Bone marrow (tissue), 2 donors: ENCODE data around the gene EP300.
"Not testable (repeated sequence)": the region's sequence is repeated elsewhere in the genome, so short reads cannot be mapped to it uniquely, and the experiment has no call there.

Source experiments
- DNase-seq, 2 donors: peaks; one replicate each; lab custom pipeline; 2025; lab: John Stamatoyannopoulos, UW

The EP300 gene

GRCh38 chr22:41092023-41092817 is at the start of gene EP300:
TSS of gene EP300 (plus strand) at chr22:41092592. CDS start at chr22:41093005, 413 bp downstream.
- peak; percentile 70 to 76 for DNase-seq

DNA sequence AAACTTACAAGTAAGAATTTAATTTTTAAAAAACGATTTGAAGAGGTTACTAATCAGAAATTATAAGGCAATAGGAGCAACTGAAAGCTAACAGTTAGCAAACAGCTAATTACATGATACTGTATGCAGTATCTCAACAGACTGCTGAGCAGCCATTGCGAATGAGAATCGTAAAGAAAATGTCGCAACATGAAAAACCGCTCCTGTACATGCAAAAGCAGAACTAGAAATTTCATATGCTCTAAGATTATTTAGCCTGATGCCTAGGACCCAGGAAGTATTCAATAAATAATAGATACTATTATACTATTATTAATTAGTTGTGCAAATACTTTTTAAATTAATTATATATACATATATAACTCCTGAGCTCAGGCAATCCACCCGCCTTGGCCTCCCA is 48.7 kb upstream of the EP300 start:
- no peak for DNase-seq

DNA sequence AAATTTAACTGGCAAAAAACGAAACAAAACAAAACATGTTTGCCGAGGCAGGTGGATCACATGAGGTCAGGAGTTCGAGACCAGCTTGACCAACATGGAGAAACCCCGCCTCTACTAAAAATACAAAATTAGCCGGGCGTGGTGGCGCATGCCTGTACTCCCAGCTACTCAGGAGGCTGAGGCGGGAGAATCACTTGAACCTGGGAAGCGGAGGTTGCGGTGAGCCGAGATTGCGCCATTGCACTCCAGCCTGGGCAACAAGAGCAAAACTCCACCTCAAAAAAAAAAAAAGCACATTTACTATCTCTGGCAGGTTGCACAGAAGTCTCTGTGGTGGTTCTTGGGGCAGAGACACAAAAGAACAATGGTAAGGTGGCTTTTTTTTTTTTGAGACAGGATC is 46.8 kb upstream of the EP300 start:
- DNase-seq = not testable (repeated sequence)

DNA sequence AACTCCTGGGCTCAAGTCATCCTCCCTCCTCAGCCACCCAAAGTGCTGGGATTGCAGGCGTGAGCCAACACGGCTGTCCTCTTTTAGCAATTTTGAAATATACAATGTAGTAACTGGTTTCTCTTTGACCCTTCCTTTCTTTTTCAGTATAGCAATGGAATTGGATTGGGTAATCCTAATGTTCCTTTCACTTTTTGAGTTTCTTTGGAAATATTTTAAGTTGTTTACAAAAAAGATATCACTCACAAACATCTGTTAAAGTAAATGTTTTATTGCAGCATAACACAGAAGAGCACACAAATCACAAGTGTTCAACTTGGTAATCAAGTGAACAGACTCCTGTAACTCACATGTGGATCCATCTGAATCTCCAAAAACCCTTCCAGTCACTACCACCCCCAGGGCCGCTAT is 44.6 kb upstream of the EP300 start:
- no peak for DNase-seq

DNA sequence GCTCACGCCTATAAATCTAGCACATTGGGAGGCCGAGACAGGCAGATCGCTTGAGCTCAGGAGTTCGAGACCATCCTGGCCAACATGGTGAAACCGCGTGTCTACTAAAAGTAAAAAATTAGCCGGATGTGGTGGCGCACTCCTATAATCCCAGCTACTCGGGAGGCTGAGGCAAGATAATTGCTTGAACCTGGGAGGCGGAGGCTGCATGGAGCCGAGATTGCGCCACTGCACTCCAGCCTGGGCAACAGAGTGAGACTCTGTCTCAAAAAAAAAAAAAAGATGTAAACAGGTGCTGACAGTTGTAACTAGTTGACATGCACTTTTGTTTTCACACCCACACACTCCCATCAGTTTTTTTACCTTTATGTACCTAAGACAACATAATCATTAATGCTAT is 44.0 kb upstream of the EP300 start:
- not testable (repeated sequence) for DNase-seq

GRCh38 chr22:41048791-41049717 is 43.3 kb upstream of the EP300 start:
- DNase-seq = no peak

DNA sequence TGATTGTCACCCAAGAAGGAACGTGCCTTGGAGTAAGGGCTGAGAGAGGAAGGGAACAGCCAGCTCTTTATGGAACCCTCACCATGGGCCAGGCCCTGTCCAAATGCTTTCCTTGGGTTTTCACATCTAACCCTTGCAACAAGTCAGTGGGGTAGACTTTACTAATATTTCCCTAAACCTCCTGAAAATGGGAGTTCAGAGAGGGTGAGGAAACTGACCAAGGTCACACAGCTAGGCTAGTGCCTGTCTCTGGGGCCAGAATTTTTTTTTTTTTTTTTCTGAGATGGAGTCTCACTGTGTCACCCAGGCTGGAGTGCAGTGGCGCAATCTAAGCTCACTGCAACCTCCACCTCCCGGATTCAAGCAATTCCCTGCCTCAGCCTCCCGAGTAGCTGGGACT is 42.6 kb upstream of the EP300 start:
- not testable (repeated sequence) for DNase-seq

DNA sequence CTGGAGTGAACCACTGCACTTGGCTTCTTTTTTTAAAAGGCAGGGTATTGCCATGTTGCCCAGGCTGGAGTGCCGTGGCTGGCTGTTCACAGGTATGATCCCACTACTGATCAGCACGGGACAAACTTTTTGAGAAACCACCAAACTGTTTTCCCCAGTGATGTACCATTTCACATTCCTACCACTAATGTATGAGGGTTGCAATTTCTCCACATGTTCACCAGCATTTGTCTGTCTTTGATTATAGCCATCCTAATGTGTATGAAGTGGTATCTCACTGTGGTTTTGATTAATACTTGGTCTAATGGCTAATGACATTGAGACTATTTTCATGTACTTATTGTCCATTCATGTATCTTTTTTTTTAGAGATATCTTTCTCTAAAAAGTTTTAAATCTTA is 41.5 kb upstream of the EP300 start:
- DNase-seq = no peak

DNA sequence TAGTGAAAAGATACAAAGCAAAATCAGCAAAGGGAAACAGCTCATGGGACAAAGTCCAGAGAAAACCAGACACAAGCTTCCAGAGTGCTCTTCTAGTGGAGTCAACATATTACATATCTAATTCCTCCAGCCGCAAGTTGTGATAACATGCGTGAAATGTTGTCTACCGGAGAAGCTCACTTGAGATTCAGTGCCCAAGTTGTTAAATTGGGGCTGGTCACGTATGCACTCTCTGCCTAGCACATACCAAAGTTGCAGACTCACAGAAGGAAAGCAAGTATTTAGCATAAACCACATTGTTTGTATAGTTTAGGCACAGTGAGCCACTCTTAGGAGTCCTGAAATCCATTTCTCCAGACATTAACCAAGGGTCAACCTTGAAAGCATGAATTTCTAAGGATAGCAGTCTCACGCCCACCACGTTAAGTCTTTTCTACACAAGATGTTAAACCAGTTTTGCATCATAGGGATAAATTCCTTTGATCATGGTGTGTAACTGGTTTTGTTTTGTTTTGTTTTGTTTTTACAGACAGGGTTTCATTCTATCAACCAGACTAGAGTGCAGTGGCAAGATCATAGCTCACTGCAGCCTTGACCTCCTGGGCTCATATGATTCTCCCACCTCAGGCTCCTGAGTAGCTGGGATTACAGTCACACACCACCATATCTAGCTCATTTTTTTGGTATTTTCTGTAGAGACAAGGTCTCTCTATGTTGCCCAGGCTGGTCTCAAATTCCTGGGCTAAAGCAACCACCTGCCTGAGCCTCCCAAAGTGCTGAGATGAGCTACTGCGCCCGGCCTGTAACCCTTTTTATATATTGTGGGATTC is 39.5 kb upstream of the EP300 start:
- DNase-seq = no peak

GRCh38 chr22:41057076-41057475 is 35.3 kb upstream of the EP300 start:
- no peak for DNase-seq

- no peak for DNase-seq
These were observed 30.2 kb upstream of the EP300 start for GRCh38 chr22:41062146-41062545.

DNA sequence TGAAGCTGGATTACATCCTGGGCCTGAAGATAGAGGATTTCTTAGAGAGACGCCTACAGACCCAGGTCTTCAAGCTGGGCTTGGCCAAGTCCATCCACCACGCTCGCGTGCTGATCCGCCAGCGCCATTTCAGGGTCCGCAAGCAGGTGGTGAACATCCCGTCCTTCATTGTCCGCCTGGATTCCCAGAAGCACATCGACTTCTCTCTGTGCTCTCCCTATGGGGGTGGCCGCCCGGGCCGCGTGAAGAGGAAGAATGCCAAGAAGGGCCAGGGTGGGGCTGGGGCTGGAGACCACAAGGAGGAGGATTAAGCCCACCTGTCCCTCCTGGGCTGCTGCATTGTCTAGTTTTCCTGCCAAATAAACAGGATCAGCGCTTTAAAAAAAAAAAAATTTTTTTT is 28.1 kb upstream of the EP300 start:
- DNase-seq = not testable (repeated sequence)

GRCh38 chr22:41066341-41066740 is 26.1 kb upstream of the EP300 start:
- DNase-seq = not testable (repeated sequence)

GRCh38 chr22:41067968-41068367 is 24.4 kb upstream of the EP300 start:
- DNase-seq = not testable (repeated sequence)

- DNase-seq = no peak
These were observed 21.6 kb upstream of the EP300 start for GRCh38 chr22:41070665-41071331.

DNA sequence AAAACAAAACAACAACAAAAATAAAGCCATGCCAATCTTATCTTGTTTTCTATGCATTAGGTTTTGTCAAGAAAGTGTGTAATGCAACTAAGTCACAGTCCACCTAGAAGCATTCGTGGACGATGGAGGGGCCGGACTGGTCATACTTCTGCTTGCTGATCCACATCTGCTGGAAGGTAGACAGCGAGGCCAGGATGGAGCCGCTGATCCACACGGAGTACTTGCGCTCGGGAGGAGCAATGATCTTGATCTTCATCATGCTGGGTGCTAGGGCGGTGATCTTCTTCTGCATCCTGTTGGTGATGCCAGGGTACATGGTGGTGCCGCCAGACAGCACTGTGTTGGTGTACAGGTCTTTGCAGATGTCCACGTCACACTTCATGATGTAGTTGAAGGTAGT is 18.3 kb upstream of the EP300 start:
- no peak for DNase-seq

DNA sequence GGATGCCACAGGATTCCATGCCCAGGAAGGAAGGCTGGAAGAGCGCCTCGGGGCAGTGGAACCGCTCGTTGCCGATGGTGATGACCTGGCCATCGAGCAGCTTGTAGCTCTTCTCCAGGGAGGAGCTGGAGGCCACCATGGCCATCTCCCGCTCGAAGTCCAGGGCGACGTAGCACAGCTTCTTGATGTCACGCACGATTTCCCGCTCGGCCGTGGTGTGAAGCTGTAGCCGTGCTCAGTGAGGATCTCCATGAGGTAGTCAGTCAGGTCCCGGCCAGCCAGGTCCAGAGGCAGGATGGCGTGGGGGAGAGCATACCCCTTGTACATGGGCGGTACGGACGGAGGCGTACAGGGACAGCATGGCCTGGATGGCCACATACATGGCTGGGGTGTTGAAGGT is 17.9 kb upstream of the EP300 start:
- DNase-seq = no peak

DNA sequence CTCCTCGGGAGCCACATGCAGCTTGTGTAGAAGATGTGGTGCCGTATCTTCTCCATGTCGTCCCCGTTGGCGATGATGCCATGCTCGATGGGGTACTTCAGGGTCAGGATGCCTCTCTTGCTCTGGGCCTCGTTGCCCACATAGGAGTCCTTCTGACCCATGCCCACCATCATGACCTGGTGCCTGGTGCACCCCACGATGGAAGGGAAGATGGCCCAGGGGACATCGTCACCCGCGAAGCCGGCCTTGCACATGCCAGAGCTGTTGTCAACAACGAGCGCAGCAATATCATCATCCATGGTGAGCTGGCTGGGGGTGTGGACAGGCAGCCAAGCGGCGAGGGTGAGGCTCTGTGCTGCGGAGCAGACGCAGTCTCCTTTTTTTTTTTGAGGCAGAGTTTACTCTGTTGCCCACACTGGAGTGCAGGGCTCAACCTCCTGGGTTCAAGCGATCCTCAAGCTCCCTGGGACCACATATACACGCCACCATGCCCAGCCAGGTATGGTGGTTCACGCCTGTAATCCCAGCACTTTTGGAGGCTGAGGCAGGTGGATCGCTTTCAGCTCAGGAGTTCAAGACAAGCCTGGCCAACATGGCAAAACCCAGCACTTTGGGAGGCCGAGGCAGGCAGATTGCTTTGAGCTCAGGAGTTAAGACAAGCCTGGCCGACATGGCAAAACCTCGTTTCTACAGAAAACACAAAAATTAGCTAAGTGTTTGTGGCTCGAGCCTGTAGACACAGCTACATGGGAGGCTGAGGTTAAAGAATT is 17.3 kb upstream of the EP300 start:
- no peak for DNase-seq

DNA sequence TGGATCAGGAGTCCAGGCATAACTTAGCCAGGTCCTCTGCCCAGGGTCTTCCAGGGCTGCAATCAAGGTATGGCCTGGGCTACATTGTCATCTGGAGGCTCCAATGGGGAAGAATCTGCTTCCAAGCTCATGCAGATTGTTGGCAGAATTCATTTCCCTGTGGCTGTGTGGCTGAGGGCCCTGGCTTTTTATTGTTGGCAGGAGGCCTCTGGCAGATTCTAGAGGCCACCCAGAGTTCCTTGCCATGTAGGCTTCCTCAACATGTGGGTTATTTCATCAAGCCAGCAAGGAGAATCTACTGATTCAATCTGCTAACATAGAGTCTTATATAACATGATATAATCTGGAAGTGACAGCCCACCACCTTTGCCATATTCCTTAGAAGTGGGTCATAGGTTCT is 16.4 kb upstream of the EP300 start:
- no peak for DNase-seq

- DNase-seq = no peak
These were observed 15.5 kb upstream of the EP300 start for GRCh38 chr22:41076857-41077256.

DNA sequence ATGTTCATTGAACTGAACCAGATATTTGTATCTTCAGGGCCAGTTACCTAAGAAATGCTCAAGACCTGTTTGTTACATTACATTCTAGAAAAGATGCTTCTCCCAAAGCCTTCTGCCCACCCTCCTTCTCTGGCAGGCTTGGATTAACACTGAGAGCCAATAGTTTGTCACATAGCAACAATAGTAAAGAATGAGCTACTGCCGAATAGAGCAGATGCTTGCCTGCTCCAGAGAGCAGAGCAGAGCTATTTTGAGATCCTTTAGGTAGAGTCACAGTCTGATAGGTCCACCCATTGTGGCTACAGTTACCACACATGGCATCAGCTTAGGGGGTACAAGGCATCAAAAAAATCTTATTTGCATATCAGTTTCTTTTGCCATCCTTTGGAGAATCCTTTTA is 13.5 kb upstream of the EP300 start:
- no peak for DNase-seq
